HG02642 (cell line): ENCODE results near the gene HEPACAM.

Experiments
- ATAC-seq: cut with Tn5 transposase; IDR thresholded peaks from one replicate; pipeline ENCODE4 v1.9.1; 2021; ENCODE audit warnings: mild to moderate bottlenecking; ENCODE audit not compliant: unreplicated experiment, poor library complexity

HEPACAM gene

DNA sequence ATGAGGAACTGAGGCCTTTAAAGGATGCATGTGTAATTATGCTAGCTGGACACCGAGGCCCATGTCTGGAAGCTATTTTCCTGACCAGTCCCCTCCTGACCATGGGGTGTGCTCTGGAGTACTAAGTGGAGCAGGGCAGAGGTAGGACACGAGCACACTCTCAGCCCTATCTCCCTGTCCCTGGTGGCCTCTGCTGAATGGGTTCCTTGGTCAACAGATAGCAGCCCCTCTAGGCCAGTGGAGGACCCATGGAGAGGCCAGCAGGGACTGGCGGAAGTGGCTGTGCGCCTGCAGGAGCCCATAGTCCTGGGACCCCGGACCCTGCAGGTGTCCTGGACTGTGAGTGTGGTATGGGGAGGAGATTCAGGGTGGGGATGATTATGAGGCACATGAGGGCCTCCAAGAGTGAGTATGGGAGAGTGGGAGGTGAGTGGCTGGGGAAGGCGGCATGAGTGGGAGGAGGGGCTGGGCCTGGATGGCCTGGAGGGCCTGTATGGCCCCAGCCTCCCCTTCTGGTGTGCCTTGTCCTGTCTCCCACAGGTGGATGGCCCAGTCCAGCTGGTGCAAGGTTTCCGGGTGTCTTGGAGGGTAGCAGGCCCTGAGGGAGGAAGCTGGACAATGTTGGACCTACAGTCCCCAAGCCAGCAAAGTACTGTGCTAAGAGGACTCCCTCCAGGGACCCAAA, 61.1 kb downstream of the HEPACAM start:
- no peak for ATAC-seq

DNA sequence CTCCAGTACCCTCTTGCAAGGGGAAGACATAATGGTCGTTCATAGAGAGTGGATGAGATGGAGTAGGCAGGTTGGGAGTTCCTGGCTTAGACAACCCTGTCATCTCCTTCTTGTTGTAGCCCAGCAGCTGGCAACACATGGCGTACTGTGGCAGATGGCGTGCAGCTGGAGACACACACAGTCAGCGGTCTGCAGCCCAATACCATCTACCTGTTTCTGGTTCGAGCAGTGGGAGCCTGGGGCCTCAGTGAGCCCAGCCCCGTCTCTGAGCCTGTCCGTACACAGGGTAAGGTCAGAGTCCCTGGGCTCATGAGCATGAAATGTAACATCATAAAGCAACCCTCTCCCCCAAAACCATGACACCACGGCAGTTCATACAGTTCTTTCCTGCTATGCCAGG, 61.9 kb downstream of the HEPACAM start:
- ATAC-seq, result no peak

DNA sequence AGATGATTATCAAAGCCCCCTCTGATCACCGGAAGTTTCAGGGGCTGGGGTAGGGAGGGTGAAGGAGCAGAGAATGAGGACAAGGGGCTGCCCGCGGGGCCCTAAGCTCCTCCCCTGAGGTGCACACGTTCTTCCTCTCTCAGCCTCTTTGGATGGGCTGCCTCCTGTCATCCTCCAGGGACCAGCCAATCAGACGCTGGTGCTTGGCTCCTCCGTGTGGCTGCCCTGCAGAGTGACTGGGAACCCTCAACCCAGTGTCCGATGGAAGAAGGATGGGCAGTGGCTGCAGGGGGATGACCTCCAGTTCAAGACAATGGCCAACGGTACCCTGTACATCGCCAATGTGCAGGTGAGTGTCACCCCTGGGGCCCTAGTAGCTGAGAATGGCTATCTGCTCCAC, 63.1 kb downstream of the HEPACAM start:
- no peak for ATAC-seq

DNA sequence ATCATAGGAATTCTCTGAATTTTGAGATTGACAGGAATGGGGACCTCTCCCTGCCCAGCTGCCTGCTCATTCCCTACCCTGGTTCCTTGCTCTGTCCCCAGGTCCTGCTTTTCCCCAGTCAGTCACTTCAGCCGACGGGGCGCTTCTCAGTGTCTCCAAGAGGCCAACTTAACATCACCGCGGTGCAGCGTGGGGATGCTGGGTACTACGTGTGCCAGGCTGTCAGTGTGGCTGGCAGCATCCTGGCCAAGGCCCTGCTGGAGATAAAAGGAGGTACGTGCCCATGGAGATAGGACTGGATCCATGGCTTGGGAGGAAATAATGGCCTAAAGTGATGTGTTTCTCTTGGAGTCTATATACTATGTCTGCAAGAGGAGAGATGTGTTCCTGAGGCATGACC, 63.6 kb downstream of the HEPACAM start:
- no peak for ATAC-seq

DNA sequence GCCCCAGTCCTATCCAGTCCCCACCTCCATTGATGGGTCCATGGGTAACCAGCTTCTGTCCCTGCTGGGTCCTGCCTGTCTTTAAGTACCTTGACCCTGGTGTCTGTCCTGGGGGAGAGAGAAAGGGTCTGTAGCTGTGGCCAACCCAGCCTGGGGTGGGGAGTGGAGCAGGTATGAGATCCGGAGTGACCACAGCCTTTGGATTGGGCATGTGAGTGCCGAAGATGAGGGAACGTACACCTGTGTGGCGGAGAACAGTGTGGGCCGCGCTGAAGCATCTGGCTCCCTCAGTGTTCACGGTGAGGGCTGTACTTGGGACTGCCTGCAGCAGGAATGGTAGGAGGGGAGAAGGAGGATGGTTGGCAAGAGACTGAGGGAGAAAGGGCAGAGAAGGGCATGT, 65.4 kb downstream of the HEPACAM start:
- ATAC-seq, result no peak

DNA sequence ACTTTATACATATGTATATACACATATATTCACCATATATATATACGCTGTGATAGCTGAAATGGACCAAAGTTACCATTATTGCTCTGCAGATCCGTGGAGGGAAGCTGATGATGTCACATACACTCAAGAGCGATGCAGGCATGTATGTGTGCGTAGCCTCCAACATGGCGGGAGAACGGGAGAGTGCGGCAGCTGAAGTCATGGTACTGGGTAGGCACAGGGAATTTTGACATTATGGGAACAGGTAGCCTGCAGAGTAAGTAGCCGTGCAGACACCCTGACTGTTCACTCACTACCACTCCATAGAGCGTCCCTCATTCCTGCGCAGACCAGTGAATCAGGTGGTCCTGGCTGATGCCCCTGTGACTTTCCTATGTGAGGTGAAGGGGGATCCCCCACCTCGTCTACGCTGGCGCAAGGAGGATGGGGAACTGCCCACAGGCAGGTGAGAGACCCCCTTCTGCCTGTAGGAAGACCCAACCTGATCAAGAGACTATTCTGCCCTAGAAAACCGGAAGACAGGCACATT, 65.9 kb downstream of the HEPACAM start:
- no peak for ATAC-seq

DNA sequence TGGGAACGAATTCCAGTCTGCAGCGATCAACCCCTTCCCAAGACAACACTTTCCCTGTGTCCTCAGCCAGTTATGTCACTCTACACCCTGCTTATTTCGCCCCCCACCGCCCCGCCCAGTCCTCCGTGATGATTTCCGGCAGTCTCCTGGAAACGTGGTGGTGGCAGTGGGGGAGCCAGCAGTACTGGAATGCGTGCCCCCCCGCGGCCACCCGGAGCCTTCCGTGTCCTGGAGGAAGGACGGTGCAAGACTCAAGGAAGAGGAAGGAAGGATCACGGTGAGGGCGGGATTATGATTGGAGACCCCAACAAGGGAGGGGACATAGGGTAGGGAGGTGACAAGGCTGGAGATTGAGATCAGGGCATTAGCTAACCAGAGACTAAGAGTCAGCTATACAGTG, 66.5 kb downstream of the HEPACAM start:
- ATAC-seq, result no peak
